AG04450 (cell line): Measurements from ENCODE around the gene PKD1. TPM values are rescaled to one million over a fixed set of nuclear protein-coding genes. Genes with fewer than 3 reads are reported as not detected.

Experiments
- CTCF ChIA-PET: fragments of 300-600, 350-600 bp; formaldehyde crosslinking; extraction: SDS; loops from one replicate; lab custom pipeline; 2022; ENCODE audit warnings: antibody characterized with exemption, inconsistent platforms; lab: Charles Lee
- POLR2A ChIA-PET: fragments of 350-600 bp; formaldehyde crosslinking; extraction: SDS; loops from one replicate; lab custom pipeline; 2021; ENCODE audit warnings: antibody characterized with exemption, inconsistent platforms; lab: Yijun Ruan, JAX
- DNase-seq: peaks from one replicate; pipeline ENCODE4 v3.0.0-alpha.2; 2011; ENCODE audit warnings: low read depth, low spot score
- H3K27ac ChIP-seq: one replicate; pipeline ENCODE4 v1.5.1; 2012; ENCODE audit warnings: low read depth, low read length, control low read depth
- H3K27me3 ChIP-seq: one replicate; pipeline ENCODE4 v1.6.0; 2012; ENCODE audit warnings: low read length; ENCODE audit not compliant: control insufficient read depth, insufficient read depth
- H3K4me3 ChIP-seq: 2 replicates; pipeline ENCODE4 v1.5.1; 2011; ENCODE audit warnings: mild to moderate bottlenecking, low read depth, low read length, control low read depth
- H3K9me3 ChIP-seq: 2 replicates; pipeline ENCODE4 v1.5.1; 2012; ENCODE audit warnings: low read length; ENCODE audit not compliant: control insufficient read depth, insufficient read depth
- polyA plus RNA-seq: library from polyadenylated mRNA; depleted of rRNA; stranded (reverse); fragments of >200 nt; gene quantifications from 2 replicates; pipeline ENCODE4 v1.2.3, GENCODE V29; 2011
- TF ChIP-seq, protein P1 (sequence below): IDR thresholded peaks from 2 replicates; pipeline ENCODE4 v1.5.1; 2011; ENCODE audit warnings: low read depth, low read length, control low read depth, inconsistent platforms

PKD1 gene
- polyA plus RNA-seq, 1 experiment, result 16.1 TPM

DNA sequence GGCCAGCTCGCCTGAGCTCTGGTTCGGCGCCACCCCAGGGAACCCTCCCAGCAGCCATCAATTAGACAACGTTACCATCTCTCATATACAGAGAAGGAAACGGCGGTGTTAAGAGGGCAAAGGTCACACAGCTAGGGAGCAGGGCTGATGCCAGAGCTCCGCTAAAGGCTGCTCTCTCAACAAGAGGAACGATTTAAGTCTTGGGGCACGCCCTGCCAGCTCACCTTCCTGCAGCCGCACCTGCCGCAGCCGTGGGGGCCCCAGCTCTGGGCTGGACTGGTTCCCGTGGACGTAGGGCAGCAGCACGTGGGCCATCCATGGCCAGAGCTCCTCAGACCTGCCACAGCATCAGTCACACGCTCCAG, 43.5 kb downstream of the PKD1 start:
- TF ChIP-seq, protein P1, sequence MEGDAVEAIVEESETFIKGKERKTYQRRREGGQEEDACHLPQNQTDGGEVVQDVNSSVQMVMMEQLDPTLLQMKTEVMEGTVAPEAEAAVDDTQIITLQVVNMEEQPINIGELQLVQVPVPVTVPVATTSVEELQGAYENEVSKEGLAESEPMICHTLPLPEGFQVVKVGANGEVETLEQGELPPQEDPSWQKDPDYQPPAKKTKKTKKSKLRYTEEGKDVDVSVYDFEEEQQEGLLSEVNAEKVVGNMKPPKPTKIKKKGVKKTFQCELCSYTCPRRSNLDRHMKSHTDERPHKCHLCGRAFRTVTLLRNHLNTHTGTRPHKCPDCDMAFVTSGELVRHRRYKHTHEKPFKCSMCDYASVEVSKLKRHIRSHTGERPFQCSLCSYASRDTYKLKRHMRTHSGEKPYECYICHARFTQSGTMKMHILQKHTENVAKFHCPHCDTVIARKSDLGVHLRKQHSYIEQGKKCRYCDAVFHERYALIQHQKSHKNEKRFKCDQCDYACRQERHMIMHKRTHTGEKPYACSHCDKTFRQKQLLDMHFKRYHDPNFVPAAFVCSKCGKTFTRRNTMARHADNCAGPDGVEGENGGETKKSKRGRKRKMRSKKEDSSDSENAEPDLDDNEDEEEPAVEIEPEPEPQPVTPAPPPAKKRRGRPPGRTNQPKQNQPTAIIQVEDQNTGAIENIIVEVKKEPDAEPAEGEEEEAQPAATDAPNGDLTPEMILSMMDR, result no peak
- DNase-seq, result no peak
- Histone ChIP-seq H3K27ac (no peak overlapping the region), H3K4me3 (no peak overlapping the region), H3K27me3 (no peaks in the 10 kb centered on the region), H3K9me3 (peaks cover 11% of the 10 kb centered on the region; the same call in 1 of the 2 replicates)
- ChIA-PET CTCF (interaction anchor here (1.0 kb wide), 1 partner anchor 48 kb away, joined by 3 read pairs; no protein-coding TSS in a partner anchor), POLR2A (no interaction called here)

DNA sequence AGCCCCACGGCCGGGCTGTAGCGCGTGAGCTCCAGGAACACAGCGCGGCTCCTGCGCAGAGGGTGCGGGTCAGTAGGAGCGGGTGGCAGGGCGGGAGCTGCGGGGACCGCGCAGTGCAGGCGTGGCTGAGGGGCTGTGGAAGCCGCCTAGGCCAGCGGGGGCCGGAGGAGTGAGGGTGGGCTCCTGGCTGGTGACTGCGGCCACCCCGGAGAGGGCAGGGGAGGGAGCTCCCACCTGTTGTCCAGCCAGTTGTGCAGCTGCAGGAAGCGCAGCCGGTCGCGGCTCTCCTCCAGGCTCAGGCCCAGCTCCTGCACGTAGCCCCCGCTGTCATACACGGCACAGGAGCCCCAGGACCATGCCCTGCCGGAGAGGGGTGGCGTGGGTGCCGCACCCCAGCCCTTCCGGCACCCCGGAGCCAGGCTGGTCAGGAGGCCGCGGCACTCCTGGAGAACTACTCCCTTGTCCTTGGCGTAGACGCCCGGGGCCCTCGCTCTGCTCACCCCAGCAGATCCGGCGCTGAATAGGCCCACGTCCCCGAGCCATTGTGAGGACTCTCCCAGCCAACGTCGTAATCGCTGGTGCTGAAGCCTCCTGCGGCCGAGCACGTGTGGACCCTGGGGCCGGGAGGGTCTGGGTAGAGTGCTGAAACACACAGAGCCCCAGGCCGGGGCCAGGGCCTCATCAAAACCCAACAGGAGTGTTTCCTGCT, 44.0 kb downstream of the PKD1 start:
- TF ChIP-seq, protein P1, result no peak
- peaks cover 11% of the 10 kb centered on the region; the same call in 1 of the 2 replicates for H3K9me3 ChIP-seq
- ChIA-PET CTCF (interaction anchor here (1.0 kb wide), 1 partner anchor 49 kb away, joined by 3 read pairs; no protein-coding TSS in a partner anchor), POLR2A (no interaction called here)
- no peak overlapping the region for H3K4me3 ChIP-seq
- no peaks in the 10 kb centered on the region for H3K27me3 ChIP-seq
- H3K27ac ChIP-seq, result no peak overlapping the region
- DNase-seq, result no peak

DNA sequence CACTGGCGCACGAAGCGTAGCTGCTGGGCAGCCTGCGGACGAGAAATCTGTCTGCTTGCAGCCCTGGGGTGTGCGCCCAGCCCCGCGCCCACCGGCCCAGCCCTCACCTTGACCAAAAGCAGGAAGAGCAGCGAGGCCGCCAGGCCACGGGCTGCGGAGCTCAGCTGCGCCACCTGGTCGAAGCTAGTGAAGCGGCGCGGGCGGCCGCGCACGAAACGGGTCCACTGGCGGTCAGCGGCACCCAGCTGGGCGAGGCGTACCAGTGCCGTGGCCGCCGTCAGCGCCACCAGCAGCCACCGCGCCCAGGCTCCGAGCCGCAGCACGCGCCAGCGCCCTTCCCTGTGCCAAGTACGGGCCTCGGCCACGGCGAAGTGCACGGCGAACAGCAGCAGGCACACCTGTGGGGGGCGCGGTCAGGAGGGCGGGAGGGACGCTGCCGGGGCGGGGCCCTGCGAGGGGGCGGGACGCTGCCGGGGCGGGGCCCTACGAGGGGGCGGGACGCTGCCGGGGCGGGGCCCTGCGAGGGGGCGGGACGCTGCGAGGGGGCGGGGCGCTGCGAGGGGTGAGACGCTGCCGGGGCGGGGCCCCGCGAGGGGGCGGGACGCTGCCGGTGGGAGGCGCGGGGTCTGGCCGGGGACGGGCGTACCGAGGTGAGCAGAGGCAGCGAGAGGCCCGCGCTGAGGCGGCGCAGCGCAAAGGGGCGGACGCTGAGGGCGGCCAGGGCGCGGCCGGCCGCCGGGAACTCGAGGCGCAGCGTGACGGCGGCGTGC, 44.7 kb downstream of the PKD1 start:
- H3K27me3 ChIP-seq, result no peaks in the 10 kb centered on the region
- no peak for DNase-seq
- peaks cover 11% of the 10 kb centered on the region; the same call in 1 of the 2 replicates for H3K9me3 ChIP-seq
- no peak overlapping the region for H3K4me3 ChIP-seq
- POLR2A ChIA-PET, result interaction anchor here (1.0 kb wide), 1 partner anchor 65 kb away, joined by 3 read pairs; the partner anchor contains the start of gene TRAF7
- H3K27ac ChIP-seq, result no peak overlapping the region
- CTCF ChIA-PET, result no interaction called here
- TF ChIP-seq, protein P1, result no peak

DNA sequence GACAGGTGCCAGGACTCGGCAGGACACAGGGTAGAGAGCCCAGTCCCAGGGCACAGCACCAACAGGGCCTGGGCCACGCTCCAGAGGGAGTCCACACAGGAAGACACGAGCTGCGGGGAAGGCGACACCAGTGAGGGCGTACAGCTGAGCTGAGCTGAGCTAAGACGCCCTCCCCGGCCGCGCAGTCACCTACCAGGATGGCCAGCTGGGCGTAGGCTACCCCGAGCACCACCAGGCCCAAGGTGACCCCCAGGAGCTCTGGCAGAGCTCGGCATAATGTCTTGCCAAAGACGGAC, 45.3 kb downstream of the PKD1 start:
- ChIA-PET CTCF (no interaction called here), POLR2A (interaction anchor here (1.0 kb wide), 1 partner anchor 65 kb away, joined by 3 read pairs; the partner anchor contains the start of gene TRAF7)
- DNase-seq, result no peak
- no peaks in the 10 kb centered on the region for H3K27me3 ChIP-seq
- H3K27ac ChIP-seq, result no peak overlapping the region
- H3K9me3 ChIP-seq, result peaks cover 11% of the 10 kb centered on the region; the same call in 1 of the 2 replicates
- H3K4me3 ChIP-seq, result no peak overlapping the region
- TF ChIP-seq, protein P1, result no peak
